ENCODE data around the gene COL26A1. TPM values are rescaled to one million over a fixed set of nuclear protein-coding genes. Genes with fewer than 3 reads are reported as not detected.

The COL26A1 gene
- total RNA-seq, 3 donors from 2014 or later, result not detected

GRCh38 chr7:101605611-101606497, 243.2 kb downstream of the COL26A1 start:
- intact Hi-C loops (cut with DNase I, micrococcal nuclease), result loop anchor here in 1 of 2 donors (10.0 kb wide), 1 partner anchor 59 kb away; no protein-coding TSS in a partner anchor
- H3K4me1 ChIP-seq (ENCODE audit: low read depth), result peaks cover 11% of the 10 kb centered on the region

GRCh38 chr7:101606498-101606923, 243.8 kb downstream of the COL26A1 start:
- H3K4me3 ChIP-seq, result no peak overlapping the region
- no peak for TF ChIP-seq CTCF (IDR thresholded peaks at IDR 0.05)
- no peaks in the 10 kb centered on the region for H3K36me3 ChIP-seq (ENCODE audit: low read depth)
- DNase-seq (no peak), ATAC-seq (no peak)
- H3K4me1 ChIP-seq (ENCODE audit: low read depth), result peaks cover 11% of the 10 kb centered on the region
- H3K9me3 ChIP-seq, result no peaks in the 10 kb centered on the region
- intact Hi-C loops (cut with DNase I, micrococcal nuclease), result loop anchor here in 1 of 2 donors (10.0 kb wide), 1 partner anchor 58 kb away; no protein-coding TSS in a partner anchor

More at GRCh38 chr7:101605611-101606497, 243.2 kb downstream of the COL26A1 start:
- TF ChIP-seq CTCF (IDR thresholded peaks at IDR 0.05), result no peak
- no peak overlapping the region for H3K4me3 ChIP-seq
- no peak for DNase-seq
- H3K9me3 ChIP-seq, result no peaks in the 10 kb centered on the region
- no peaks in the 10 kb centered on the region for H3K36me3 ChIP-seq (ENCODE audit: low read depth)
- no peak for ATAC-seq

Other genes starting within 250 kb of the COL26A1 start
- 1 to 10 TPM in 2 of 3 donors, under 1 TPM in 1; 0.55 to 2.9 (median 1.6) TPM for gene SERPINE1, start 235.8 kb upstream of the COL26A1 start, total RNA-seq
- 10 to 100 TPM; 32.3 to 83.6 (median 63.9) TPM for gene AP1S1, start 208.4 kb upstream of the COL26A1 start, total RNA-seq
- gene VGF, start 197.3 kb upstream of the COL26A1 start, total RNA-seq, result under 1 TPM; 0.38 to 0.84 (median 0.46) TPM
- not detected for gene NAT16, start 182.6 kb upstream of the COL26A1 start, total RNA-seq
- gene MOGAT3, start 161.8 kb upstream of the COL26A1 start, total RNA-seq, result 10 to 100 TPM; 27.9 to 66.2 (median 58.3) TPM
- 10 to 100 TPM; 72.9 to 91.8 (median 87.2) TPM for gene PLOD3, start 145.3 kb upstream of the COL26A1 start, total RNA-seq
- gene ZNHIT1, start 144.7 kb upstream of the COL26A1 start, total RNA-seq, result 10 to 100 TPM; 58.7 to 97.0 (median 79.0) TPM
- 10 to 100 TPM; 14.6 to 23.7 (median 15.9) TPM for gene CLDN15, start 125.1 kb upstream of the COL26A1 start, total RNA-seq
- gene FIS1, start 117.8 kb upstream of the COL26A1 start, total RNA-seq, result 100 to 1,000 TPM; 131 to 168 (median 134) TPM
- gene IFT22, start 41.1 kb upstream of the COL26A1 start, total RNA-seq, result 10 to 100 TPM in 1 of 3 donors, 1 to 10 TPM in 2; 5.0 to 23.5 (median 5.5) TPM